ENCODE data around the gene IGF1R.

DNA sequence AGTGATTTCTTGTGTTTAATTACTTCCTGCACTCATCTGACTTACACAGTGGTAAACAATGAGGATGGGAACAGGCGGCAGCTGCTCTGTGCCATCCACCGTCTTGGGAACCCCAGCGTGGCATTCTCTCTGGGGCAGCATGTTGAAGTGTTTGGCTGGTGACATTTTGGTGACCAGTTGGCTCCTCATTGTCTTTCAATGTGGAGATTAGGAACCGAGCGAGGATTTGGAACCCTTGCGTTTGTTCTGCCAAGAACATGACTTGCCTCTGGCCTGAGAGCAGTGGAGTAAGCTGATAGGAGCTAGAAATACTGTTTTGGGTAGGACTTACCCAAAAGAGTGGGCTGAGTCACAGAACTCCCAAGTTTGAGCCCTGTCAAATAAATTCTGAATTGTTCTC lies 88.8 kb downstream of the IGF1R start:
- TF ChIP-seq, protein P1, sequence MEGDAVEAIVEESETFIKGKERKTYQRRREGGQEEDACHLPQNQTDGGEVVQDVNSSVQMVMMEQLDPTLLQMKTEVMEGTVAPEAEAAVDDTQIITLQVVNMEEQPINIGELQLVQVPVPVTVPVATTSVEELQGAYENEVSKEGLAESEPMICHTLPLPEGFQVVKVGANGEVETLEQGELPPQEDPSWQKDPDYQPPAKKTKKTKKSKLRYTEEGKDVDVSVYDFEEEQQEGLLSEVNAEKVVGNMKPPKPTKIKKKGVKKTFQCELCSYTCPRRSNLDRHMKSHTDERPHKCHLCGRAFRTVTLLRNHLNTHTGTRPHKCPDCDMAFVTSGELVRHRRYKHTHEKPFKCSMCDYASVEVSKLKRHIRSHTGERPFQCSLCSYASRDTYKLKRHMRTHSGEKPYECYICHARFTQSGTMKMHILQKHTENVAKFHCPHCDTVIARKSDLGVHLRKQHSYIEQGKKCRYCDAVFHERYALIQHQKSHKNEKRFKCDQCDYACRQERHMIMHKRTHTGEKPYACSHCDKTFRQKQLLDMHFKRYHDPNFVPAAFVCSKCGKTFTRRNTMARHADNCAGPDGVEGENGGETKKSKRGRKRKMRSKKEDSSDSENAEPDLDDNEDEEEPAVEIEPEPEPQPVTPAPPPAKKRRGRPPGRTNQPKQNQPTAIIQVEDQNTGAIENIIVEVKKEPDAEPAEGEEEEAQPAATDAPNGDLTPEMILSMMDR (conservative IDR thresholded peaks at IDR 0.05 in 1 of 2, IDR thresholded peaks at IDR 0.05 in 1 of 2; ENCODE audit: extremely low read depth in 1 of 2, insufficient read depth in 1 of 2, low read depth in 1 of 2, low read length in 2 of 2), result no peak
- no peak for TF ChIP-seq EZH2 (IDR thresholded peaks at IDR 0.05; ENCODE audit: borderline replicate concordance, low read length)

Measured in mammary epithelial cell (primary cell).